Mucosa of gallbladder (tissue), 1 donor: ENCODE data around the gene DRG2. TPM values are rescaled to one million over a fixed set of nuclear protein-coding genes. Genes with fewer than 3 reads are reported as not detected.

ENCODE experiments used
- DNase-seq: peaks from one replicate; pipeline ENCODE4 v3.0.0-alpha.2; 2020; ENCODE audit warnings: low spot score
- total RNA-seq: library from RNA; stranded (reverse); gene quantifications from one replicate; pipeline ENCODE4 v1.2.1, GENCODE V29; 2021
- donor health status: DM: no; HTN: no; CAD: no.

The DRG2 gene
- 36.4 TPM for total RNA-seq

DNA sequence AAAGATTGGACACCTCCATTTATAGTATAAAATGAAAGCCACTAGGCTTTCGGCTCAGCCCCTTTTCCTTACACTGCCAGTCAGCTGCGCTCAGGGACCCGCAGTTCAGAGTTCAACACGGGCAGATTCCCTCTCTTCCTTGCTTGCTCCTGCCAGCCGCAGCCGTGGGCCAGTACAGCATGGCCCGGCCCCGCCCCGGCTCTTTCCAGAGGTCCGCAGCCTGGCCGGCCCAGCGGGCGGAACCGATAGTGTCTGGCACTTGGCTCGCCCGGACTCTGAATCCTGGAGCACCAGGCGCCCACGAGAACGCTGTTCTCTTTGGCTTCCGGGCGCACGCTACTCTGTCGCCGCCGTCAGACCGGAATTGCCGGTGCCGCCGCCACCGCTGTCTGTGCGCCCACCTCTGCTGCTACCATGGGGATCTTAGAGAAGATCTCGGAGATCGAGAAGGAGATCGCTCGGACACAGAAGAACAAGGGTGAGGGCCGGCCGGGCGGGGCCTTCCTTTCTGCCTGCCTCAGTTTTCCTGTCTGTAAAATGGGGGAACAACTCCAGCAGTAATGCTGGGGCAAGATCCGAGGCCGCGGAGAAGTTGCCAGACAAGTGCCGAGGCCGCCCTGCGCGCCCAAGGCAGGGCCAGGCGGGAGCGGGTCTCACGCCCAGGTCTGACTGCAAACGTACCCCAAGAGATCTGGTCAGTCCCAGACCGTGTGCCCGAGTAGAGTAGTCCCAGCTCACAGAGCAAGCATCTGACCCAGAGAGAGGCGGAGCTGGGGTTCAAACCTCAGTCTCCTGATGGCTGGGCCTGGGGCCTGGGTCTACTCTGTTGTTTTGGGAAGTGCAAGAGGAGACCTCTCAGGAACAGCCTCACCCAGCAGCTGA, at the start of gene DRG2:
Gene DRG2, plus strand, starts transcription at position 339 of the 882 bp plus-strand sequence. Its CDS starts 76 bp downstream, at position 415.
- peak; percentile 91 for DNase-seq

GRCh38 chr17:18038149-18038850, 49.4 kb upstream of the DRG2 start:
- DNase-seq: no peak

GRCh38 chr17:18038861-18039534, 48.8 kb upstream of the DRG2 start, which contains the start of the genes ATPAF2 and GID4:
TSS of gene ATPAF2 (minus strand) at chr17:18039168. CDS start at chr17:18039013, 155 bp downstream.
TSS of gene GID4 (plus strand) at chr17:18039408. CDS start at chr17:18039465, 57 bp downstream.
- peak; percentile 99 for DNase-seq

DNA sequence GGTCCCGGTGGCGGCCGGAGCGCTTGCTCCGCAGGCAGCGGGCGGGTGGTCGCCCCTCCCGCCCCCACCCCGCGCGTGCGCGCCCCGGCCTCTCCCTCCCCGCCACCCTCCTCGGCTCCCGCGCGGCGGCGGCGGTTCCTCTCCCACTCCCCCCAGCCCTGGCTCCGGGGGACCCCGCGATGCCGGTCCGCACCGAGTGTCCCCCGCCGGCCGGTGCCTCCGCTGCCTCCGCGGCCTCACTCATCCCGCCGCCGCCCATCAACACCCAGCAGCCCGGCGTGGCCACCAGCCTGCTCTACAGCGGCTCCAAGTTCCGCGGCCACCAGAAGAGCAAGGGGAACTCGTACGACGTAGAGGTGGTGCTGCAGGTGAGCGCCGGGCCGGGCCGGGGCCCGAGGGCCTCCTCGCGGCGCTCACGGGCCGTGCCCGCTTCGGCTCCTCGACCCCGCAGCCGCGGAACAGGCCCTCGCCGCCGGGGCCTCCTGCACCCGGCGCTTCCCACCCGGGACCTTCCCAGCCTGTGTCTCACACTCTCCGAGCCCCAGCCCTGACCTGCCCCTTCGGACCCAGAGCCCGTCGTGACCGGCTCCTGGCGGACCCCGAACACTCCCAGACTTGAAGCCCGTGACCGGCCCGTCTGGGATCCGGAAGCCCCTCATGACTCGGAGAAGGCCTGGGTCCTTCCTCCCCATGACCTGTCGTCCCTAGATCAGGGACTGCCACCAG, 48.0 kb upstream of the DRG2 start:
- DNase-seq: peak; percentile 11

DNA sequence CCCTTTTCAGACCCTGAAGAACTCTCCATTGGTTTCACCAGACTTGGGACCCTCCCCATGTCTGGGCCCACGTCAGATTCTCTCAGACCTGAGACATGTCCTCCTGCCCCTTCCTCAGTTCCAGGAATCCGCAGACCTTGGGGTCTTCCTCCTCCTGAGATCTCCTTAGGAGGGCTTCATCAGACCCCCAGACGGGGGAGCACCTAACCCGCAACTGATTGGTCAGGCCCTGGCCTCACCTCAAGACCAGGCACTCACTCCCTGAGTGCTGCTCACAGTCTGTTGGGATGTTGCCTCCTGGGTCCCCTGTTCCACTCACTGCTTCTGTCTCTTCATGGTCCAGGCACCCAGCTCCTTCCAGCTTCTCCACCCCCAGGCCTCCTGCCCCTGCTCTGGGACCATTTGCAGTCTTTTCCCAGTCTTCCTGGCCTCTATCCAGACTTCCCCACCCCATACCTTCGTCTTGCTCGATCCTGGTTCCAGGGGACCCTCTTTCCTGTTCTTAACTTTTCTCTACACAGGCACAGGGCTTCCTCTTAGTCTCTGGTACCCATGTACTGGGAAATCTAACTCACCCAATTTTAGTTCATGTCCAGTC, 47.4 kb upstream of the DRG2 start:
- DNase-seq: no peak

- no peak for DNase-seq
These were observed 46.0 kb upstream of the DRG2 start for GRCh38 chr17:18041776-18042175.

DNA sequence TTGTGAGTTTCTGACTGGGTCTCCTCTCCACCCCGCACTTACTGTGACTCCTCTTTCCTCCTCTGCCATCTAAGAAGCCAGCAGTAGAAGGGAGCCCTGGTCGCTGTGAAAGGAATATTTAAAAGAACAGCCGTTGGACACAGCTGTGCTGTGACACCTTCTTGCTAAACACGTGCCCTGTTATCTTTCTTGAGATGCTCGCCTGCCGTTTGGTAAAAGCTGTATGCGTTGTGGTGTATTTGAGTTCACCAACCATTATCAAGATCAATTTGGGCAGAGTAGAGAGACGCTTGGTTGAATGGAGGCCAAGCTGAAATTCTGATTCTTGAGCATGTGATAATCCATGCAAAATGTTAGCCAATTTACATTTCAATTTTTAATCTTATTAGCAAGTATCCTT, 44.8 kb upstream of the DRG2 start:
- no peak for DNase-seq

DNA sequence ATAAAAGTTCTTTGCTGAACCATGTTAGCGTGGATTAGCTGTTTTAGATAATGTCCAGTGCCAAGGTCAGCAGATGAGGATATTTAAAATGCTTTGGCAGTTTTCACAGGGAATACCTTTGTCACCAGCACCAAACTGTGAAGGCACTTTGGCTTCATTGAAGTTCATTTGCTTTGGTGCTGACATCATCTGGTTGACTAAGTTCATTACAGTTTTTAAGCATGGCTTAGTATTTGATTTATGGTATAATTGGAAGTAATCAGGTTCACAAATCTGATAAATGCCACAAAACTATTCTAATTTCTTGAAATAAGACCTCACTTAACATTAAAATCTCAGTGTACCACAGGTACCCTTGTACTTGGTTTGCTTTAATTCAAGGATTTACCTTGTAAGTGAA, 44.3 kb upstream of the DRG2 start:
- no peak for DNase-seq

- no peak for DNase-seq
These were observed 43.1 kb upstream of the DRG2 start for GRCh38 chr17:18044609-18045008.

- no peak for DNase-seq
These were observed 41.9 kb upstream of the DRG2 start for GRCh38 chr17:18045691-18046350.

DNA sequence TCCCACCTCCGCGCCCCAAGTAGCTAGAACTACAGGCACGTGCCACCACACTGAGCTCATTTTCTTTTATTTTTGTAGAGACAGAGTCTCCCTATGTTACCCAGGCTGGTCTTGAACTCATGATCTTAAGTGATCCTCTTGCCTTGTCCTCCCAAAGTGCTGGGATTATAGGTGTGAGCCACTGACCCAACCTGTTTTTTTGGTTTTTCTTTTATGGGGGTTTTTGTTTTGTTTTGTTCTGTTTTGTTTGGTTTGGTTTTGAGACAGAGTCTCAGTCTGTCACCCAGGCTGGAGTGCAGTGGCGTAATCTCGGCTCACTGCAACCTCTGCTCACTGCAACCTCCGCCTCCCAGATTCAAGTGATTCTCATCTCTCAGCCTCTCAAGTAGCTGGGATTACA, 32.2 kb upstream of the DRG2 start:
- no peak for DNase-seq

DNA sequence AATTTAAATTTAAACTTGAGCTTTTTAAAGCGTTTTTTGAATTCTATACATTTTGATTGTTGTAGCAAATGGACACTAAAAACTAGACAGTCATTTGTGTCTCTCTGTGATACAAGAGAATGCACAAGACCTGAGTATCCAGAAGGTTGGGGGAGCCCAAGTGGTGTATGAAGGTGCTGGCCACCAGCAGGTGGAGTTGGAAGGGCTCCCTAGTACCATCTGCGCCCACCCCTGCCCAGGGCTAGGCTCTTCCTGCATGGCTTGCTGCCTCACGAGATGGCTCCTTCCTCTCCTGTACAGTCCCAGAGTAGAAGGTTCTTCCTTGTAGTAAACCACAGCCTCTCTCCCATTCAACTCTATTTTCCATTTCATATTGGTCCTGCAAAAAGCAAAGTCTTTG, 31.5 kb upstream of the DRG2 start:
- DNase-seq: no peak

GRCh38 chr17:18059283-18059682, 28.5 kb upstream of the DRG2 start:
- no peak for DNase-seq

DNA sequence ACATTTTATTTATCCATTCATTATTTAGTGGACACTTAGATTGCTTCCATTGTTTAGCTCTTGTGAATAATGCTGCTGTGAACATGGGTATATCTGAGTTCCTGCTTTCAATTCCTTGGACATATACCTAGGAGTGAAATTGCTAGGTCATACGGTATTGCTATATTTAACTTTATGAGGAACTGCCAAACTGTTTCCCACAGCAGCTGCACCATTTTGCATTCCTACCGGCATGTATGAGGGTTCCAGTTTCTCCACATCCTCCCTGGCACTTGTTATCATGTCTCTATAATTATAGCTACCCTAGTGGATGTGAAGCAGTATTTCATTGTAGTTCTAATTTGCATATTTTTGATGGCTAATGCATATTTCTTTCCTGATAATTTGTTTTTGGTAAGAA, 23.7 kb upstream of the DRG2 start:
- no peak for DNase-seq

DNA sequence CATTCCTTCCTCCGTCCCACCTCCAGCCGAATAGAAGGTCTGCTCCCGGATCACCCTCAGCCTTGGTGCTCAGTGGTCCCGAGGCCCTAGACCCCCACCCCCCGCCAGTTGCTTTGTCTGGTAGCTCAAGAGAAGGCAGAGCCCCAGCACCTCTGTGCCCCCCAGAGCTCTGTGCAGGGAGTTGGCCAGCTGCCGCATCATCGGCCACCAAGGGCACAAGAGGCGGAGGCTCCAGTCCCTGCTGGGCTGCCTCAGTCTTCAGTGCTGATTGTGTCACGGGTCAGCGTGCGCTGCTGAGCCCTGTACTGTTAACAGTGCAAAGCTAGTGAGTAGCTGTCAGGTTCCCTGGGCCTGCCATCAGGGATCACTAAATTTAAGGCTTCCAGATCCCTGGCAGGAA, 22.2 kb upstream of the DRG2 start:
- DNase-seq: no peak

GRCh38 chr17:18066866-18067265, 20.9 kb upstream of the DRG2 start:
- no peak for DNase-seq

- DNase-seq: no peak
These were observed 18.6 kb upstream of the DRG2 start for GRCh38 chr17:18069101-18069500.

GRCh38 chr17:18070861-18071340, 16.8 kb upstream of the DRG2 start:
- no peak for DNase-seq

- no peak for DNase-seq
These were observed 16.0 kb upstream of the DRG2 start for GRCh38 chr17:18071751-18072150.

GRCh38 chr17:18074566-18075272, 13.0 kb upstream of the DRG2 start:
- no peak for DNase-seq
